ENCODE results near the gene OR10H5.

- TF ChIP-seq, protein P1, sequence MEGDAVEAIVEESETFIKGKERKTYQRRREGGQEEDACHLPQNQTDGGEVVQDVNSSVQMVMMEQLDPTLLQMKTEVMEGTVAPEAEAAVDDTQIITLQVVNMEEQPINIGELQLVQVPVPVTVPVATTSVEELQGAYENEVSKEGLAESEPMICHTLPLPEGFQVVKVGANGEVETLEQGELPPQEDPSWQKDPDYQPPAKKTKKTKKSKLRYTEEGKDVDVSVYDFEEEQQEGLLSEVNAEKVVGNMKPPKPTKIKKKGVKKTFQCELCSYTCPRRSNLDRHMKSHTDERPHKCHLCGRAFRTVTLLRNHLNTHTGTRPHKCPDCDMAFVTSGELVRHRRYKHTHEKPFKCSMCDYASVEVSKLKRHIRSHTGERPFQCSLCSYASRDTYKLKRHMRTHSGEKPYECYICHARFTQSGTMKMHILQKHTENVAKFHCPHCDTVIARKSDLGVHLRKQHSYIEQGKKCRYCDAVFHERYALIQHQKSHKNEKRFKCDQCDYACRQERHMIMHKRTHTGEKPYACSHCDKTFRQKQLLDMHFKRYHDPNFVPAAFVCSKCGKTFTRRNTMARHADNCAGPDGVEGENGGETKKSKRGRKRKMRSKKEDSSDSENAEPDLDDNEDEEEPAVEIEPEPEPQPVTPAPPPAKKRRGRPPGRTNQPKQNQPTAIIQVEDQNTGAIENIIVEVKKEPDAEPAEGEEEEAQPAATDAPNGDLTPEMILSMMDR (conservative IDR thresholded peaks at IDR 0.05 in 1 of 2, IDR thresholded peaks at IDR 0.05 in 1 of 2; ENCODE audit: extremely low read depth in 1 of 2, insufficient read depth in 1 of 2, low read depth in 1 of 2, low read length in 2 of 2): no peak
- TF ChIP-seq EZH2 (IDR thresholded peaks at IDR 0.05; ENCODE audit: borderline replicate concordance, low read length): no peak
These were observed 59.5 kb downstream of the OR10H5 start for GRCh38 chr19:15846923-15847322.
